Lower lobe of right lung (tissue), 2 donors: ENCODE data around the gene MARF1. TPM values are rescaled to one million over a fixed set of nuclear protein-coding genes. Genes with fewer than 3 reads are reported as not detected.

Experiments
- ATAC-seq, 2 donors: fragments of 200-7000 bp; cut with Tn5 transposase; one replicate each; pipeline ENCODE4 v1.9.1; 2020 to 2022; ENCODE audit warnings: mild to moderate bottlenecking in 2 of 2, moderate library complexity in 2 of 2
- DNase-seq: peaks from one replicate; pipeline ENCODE4 v3.0.0-alpha.2; 2020
- H3K27ac ChIP-seq: fragments of 200-600 bp; one replicate; pipeline ENCODE4 v1.8.0; 2022
- H3K27me3 ChIP-seq: fragments of 200-600 bp; one replicate; pipeline ENCODE4 v1.8.0; 2022; ENCODE audit warnings: low read depth
- H3K36me3 ChIP-seq: fragments of 200-600 bp; one replicate; pipeline ENCODE4 v1.8.0; 2022; ENCODE audit warnings: mild to moderate bottlenecking
- H3K4me1 ChIP-seq: fragments of 200-600 bp; one replicate; pipeline ENCODE4 v1.8.0; 2022
- H3K4me3 ChIP-seq: fragments of 200-600 bp; one replicate; pipeline ENCODE4 v1.8.0; 2022; ENCODE audit warnings: mild to moderate bottlenecking
- H3K9me3 ChIP-seq: fragments of 200-600 bp; one replicate; pipeline ENCODE4 v1.8.0; 2022
- CTCF ChIP-seq: fragments of 200-600 bp; IDR thresholded peaks from one replicate; pipeline ENCODE4 v1.8.0; 2022; ENCODE audit warnings: antibody characterized with exemption, mild to moderate bottlenecking
- intact Hi-C: fragments of 100-400 bp; cut with DNase I; formaldehyde crosslinking; loops from one replicate; pipeline ENCODE4 v1.11.0; 2022
- total RNA-seq: library from RNA; stranded (reverse); fragmentation: NEBNext Ultra II Directional; extraction: Animal tissue kit (Norgen Biotek cat#: 25700); gene quantifications from one replicate; pipeline ENCODE4 v1.2.1, GENCODE V29; 2021
- donor health status: DM: no; HTN: yes; CAD: no; lungs with severe emphysema.

Gene MARF1
- total RNA-seq, 1 donor from 2014 or later = 111 TPM

GRCh38 chr16:15671530-15672117 is 28.7 kb upstream of the MARF1 start:
- H3K36me3 ChIP-seq = peaks cover 38% of the 10 kb centered on the region
- H3K27ac ChIP-seq = peak overlapping the region; percentile 90
- no peak overlapping the region for H3K4me3 ChIP-seq
- no peak for ATAC-seq
- peaks cover 25% of the 10 kb centered on the region for H3K4me1 ChIP-seq
- intact Hi-C loops = no loop called here
- no peaks in the 10 kb centered on the region for H3K9me3 ChIP-seq
- no peak for DNase-seq
- no peaks in the 10 kb centered on the region for H3K27me3 ChIP-seq
- no peak for TF ChIP-seq CTCF

GRCh38 chr16:15667091-15667742 is 24.3 kb upstream of the MARF1 start:
- H3K27me3 ChIP-seq = no peaks in the 10 kb centered on the region
- no peaks in the 10 kb centered on the region for H3K9me3 ChIP-seq
- no peak for TF ChIP-seq CTCF
- H3K4me1 ChIP-seq = peaks cover 6% of the 10 kb centered on the region
- H3K27ac ChIP-seq = no peak overlapping the region
- H3K36me3 ChIP-seq = peaks cover 62% of the 10 kb centered on the region
- intact Hi-C loops = no loop called here
- H3K4me3 ChIP-seq = no peak overlapping the region
- ATAC-seq (no peak), DNase-seq (no peak)

GRCh38 chr16:15665107-15665506 is 22.2 kb upstream of the MARF1 start:
- peaks cover 3% of the 10 kb centered on the region for H3K4me1 ChIP-seq
- DNase-seq (no peak), ATAC-seq (no peak)
- H3K4me3 ChIP-seq = no peak overlapping the region
- no peaks in the 10 kb centered on the region for H3K27me3 ChIP-seq
- peaks cover 59% of the 10 kb centered on the region for H3K36me3 ChIP-seq
- TF ChIP-seq CTCF = no peak
- no peaks in the 10 kb centered on the region for H3K9me3 ChIP-seq
- intact Hi-C loops = no loop called here
- no peak overlapping the region for H3K27ac ChIP-seq

GRCh38 chr16:15660203-15660601 is 17.2 kb upstream of the MARF1 start:
- H3K9me3 ChIP-seq = no peaks in the 10 kb centered on the region
- H3K27me3 ChIP-seq = no peaks in the 10 kb centered on the region
- H3K36me3 ChIP-seq = peaks cover 19% of the 10 kb centered on the region
- TF ChIP-seq CTCF = no peak
- H3K4me3 ChIP-seq = no peak overlapping the region
- intact Hi-C loops = no loop called here
- ATAC-seq (no peak), DNase-seq (no peak)
- H3K4me1 ChIP-seq = peaks cover 14% of the 10 kb centered on the region
- H3K27ac ChIP-seq = no peak overlapping the region

- Histone ChIP-seq H3K4me3 (no peak overlapping the region), H3K9me3 (no peaks in the 10 kb centered on the region), H3K36me3 (peaks cover 9% of the 10 kb centered on the region), H3K27ac (no peak overlapping the region), H3K27me3 (no peaks in the 10 kb centered on the region), H3K4me1 (peaks cover 20% of the 10 kb centered on the region)
- intact Hi-C loops = no loop called here
- no peak for DNase-seq
- TF ChIP-seq CTCF = no peak
- no peak for ATAC-seq
These were observed 15.6 kb upstream of the MARF1 start for GRCh38 chr16:15658556-15658955.
